Effector memory CD4-positive, alpha-beta T cell (primary cell): ENCODE results near the gene SCAP.

Source experiments
- DNase-seq, 3 donors: peaks; one replicate each; pipeline ENCODE4 v3.0.0-alpha.2; 2020
- H3K27ac ChIP-seq: 2 replicates; pipeline ENCODE4 v1.7.0; 2013; ENCODE audit warnings: mild to moderate bottlenecking, low read length, moderate library complexity; ENCODE audit not compliant: insufficient read depth, poor library complexity, severe bottlenecking
- H3K27me3 ChIP-seq: replicated peaks from 2 replicates; pipeline ENCODE4 v1.7.0; 2013; ENCODE audit warnings: mild to moderate bottlenecking, low read length; ENCODE audit not compliant: insufficient read depth, control insufficient read depth, poor library complexity, severe bottlenecking
- H3K36me3 ChIP-seq: 2 replicates; pipeline ENCODE4 v1.7.0; 2013; ENCODE audit warnings: mild to moderate bottlenecking, low read length, moderate library complexity; ENCODE audit not compliant: control insufficient read depth, insufficient read depth
- H3K4me1 ChIP-seq: 2 replicates; pipeline ENCODE4 v1.7.0; 2013; ENCODE audit warnings: low read length, mild to moderate bottlenecking; ENCODE audit not compliant: control insufficient read depth, insufficient read depth, poor library complexity, severe bottlenecking
- H3K4me3 ChIP-seq: 2 replicates; pipeline ENCODE4 v1.7.0; 2013; ENCODE audit warnings: low read length, low read depth, mild to moderate bottlenecking; ENCODE audit not compliant: insufficient read depth, poor library complexity, severe bottlenecking
- H3K9me3 ChIP-seq: 2 replicates; pipeline ENCODE4 v1.7.0; 2013; ENCODE audit warnings: mild to moderate bottlenecking, low read length, moderate library complexity; ENCODE audit not compliant: control insufficient read depth

The SCAP gene

DNA sequence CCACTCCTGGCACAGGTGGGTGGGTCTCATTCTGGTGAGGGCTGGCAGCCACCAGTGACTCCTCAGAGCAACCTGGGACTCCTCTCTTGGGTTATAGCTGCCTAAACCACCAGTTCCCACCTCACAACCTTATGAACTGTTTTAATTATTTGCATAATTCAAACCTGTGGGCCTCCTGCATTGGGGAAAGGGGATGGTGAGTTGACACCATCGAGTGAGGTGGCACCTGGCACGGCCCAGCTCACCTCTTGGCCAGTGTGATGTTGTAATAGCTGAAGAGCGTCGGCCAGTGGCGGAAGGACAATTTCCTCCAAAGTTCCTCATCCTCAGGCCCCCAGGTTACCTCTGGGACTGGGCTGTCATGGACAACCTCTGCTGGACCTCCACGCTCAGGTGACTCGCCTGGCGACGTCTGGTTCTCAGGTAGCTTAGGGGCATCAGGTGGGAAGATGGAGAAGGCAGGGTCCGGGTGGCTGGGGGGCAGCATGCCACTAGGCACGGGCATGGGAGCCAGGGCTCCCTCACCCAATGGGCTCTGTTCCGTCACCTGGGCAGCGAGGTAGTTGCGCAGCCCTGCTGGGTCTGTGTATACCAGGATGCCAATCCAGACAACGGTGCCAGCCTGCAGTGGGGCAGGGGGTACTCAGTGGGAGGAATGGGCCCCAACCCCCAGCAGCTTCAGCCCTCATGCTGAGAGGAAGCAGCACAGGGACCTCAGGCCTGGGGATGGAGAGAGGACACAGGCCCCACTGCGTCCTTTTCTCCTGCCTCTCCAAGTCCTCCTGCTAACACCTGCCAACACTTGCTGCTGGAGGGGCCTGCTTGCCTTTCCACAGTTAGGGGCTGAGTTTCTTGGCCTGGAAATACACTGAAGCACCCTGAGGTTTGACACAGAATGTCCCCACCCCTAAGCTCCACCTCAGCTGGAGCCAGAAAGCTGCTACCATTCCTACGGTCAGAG, 56.4 kb downstream of the SCAP start:
- Histone ChIP-seq H3K36me3 (peaks cover 51% of the 10 kb centered on the region), H3K27me3 (no peaks in the 10 kb centered on the region), H3K4me3 (no peak overlapping the region), H3K4me1 (peaks cover 11% of the 10 kb centered on the region), H3K27ac (no peak overlapping the region), H3K9me3 (no peaks in the 10 kb centered on the region)
- no peak for DNase-seq

DNA sequence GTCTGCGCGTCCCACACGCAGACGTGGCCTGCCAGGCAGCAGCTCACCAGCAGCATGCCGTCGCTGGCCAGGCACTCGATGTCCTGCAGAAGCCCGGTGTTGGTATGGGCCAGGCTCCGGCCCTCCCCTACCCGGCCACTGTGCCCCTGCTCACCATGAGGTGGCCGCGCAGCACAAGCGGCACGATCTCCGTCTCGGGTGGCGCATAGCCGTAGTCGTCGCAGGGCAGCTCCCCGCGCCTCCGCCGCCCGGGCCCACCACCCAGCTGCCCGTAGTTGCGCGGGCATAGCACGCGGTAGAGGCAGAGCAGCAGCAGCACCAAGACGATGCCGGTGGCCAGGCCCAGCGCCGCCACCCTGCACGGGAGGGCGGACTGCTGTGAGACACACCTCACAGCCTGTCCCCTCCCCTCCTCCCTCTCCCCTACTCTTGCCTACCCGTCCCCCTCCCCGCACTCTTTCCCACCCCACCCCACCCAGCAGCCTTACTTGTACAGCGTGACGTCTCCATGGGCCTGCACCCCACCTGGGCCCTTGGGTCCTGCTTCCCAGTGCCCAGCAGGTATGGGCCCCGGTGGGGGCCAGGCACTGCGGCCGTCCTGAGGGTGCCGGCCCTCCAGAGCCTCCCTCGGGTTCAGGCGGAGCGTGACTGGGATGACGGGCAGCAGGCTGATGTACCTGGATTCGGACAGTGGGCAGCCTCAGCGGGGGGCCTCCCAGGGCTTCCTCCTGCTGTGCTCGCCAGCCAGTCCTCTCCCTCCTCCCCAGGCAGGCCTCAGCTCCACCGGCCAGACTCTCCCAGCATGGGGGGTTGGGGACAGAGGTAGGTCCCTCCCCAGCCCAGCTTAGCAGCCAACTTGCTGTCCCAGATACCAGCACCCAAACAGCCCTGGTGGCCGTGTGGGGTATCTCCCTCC, 57.3 kb downstream of the SCAP start:
- H3K36me3 ChIP-seq: peaks cover 55% of the 10 kb centered on the region
- no peak for DNase-seq
- no peaks in the 10 kb centered on the region for H3K9me3 ChIP-seq
- no peak overlapping the region for H3K4me3 ChIP-seq
- peaks cover 11% of the 10 kb centered on the region for H3K4me1 ChIP-seq
- H3K27me3 ChIP-seq: no peaks in the 10 kb centered on the region
- no peak overlapping the region for H3K27ac ChIP-seq

DNA sequence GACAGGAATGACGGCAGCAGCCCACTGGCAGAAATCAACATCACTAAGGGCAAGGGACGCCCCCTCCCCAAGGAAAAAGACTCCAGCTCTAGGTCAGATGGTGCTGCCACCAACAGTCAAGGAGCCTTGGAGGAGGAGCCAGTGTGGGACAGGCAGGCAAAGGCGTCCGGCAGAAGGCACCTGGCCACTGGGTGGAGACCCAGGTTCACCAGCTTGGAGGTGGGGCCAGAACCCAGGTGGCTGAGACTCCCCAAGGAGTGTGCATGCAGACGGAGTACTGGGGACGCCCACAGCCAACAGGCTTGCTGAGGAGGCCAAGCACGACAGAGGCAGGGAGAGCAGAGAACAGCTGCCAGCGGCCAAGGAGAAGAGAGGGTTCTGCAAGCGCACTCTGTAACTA, 59.7 kb downstream of the SCAP start:
- H3K27me3 ChIP-seq: no peaks in the 10 kb centered on the region
- H3K9me3 ChIP-seq: no peaks in the 10 kb centered on the region
- peaks cover 78% of the 10 kb centered on the region for H3K36me3 ChIP-seq
- no peak overlapping the region for H3K27ac ChIP-seq
- DNase-seq: no peak
- no peak overlapping the region for H3K4me3 ChIP-seq
- peaks cover 3% of the 10 kb centered on the region for H3K4me1 ChIP-seq

DNA sequence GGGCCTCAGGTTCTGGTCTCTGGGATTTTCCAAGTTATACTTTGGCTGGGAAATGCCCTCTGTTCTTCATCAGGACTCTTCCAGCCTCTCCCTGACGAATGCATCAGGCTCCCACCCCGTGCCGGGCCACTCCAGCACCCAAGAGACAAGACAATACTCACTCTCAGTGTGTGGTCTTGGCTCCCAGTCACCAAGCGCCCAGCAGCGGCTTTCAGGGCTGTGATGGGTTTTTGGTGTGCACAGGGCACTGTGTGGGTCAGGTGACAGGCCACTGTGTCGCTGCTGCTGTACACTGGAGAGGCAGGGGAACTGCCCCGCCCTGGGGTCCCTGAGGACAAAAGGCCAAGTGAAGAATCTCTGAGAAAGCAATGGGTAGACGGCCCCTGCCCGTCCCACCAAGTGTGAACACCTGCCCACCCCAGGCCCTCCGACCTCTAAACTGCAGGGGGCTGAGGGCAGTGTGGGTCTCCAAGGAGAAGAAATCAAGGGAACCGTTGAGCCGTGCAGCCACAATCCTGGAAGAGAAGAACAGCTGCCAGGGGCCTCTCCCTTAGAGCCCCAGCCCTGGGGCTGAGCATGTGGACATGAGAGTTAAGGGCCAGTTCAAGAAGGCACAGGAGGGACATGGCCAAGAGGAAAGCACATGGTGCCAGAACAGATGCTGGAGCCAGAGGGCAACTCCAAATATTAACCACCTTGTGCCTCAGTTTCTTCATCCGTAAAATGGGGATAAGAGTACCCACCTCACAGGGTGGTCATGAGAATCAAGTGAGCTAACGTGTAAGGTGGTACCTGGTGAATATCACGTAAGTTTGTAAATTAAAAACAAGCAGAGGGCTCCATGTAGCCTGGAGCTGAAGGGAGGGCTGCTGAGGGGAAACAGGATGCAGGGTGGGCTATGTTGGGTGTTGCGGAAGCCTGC, 60.8 kb downstream of the SCAP start:
- no peak overlapping the region for H3K4me3 ChIP-seq
- H3K27ac ChIP-seq: no peak overlapping the region
- H3K9me3 ChIP-seq: no peaks in the 10 kb centered on the region
- no peaks in the 10 kb centered on the region for H3K27me3 ChIP-seq
- peaks cover 78% of the 10 kb centered on the region for H3K36me3 ChIP-seq
- no peaks in the 10 kb centered on the region for H3K4me1 ChIP-seq
- DNase-seq: no peak

DNA sequence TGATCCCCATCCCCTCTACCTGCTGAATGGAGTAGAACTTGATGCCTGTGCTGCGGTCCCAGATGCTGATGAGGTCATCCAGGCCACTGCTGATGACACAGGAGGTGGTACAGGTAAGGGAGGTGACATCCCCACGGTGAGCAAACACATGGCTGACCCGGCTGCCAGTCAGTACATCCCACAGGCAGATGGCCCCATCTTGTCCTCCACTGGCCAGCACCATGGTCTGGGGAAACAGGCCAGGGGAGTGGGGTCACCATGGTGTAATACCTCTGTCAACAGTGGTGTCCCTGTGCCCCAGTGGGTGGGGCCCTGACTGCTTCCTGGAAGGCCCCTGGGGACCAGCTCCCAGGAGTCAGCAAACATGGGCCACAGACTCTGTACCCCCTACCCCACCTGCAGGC, 61.6 kb downstream of the SCAP start:
- Histone ChIP-seq H3K27ac (no peak overlapping the region), H3K27me3 (no peaks in the 10 kb centered on the region), H3K4me3 (no peak overlapping the region), H3K36me3 (peaks cover 78% of the 10 kb centered on the region), H3K4me1 (no peaks in the 10 kb centered on the region), H3K9me3 (no peaks in the 10 kb centered on the region)
- no peak for DNase-seq

DNA sequence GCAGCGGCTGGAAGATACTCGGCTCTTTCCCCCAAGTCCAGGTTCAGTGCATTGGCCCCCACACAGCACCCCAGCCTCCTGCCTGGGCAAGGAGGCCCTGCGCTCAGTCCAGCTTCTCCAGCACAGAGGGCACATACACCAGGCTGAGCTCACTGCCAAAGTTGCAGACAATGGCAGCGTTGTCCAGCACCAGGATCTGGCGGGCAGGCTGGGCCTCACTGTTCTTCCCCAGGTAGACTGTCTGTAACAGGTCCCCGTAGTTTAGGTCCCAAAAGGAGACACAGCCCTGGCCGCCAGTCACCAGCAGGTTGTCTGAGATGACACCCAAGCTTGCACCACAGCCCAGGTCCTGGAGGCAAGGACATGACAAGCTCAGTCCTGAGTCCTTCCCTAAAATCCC, 62.0 kb downstream of the SCAP start:
- H3K9me3 ChIP-seq: no peaks in the 10 kb centered on the region
- H3K4me3 ChIP-seq: no peak overlapping the region
- DNase-seq: no peak
- H3K36me3 ChIP-seq: peaks cover 78% of the 10 kb centered on the region
- H3K4me1 ChIP-seq: no peaks in the 10 kb centered on the region
- no peak overlapping the region for H3K27ac ChIP-seq
- no peaks in the 10 kb centered on the region for H3K27me3 ChIP-seq

DNA sequence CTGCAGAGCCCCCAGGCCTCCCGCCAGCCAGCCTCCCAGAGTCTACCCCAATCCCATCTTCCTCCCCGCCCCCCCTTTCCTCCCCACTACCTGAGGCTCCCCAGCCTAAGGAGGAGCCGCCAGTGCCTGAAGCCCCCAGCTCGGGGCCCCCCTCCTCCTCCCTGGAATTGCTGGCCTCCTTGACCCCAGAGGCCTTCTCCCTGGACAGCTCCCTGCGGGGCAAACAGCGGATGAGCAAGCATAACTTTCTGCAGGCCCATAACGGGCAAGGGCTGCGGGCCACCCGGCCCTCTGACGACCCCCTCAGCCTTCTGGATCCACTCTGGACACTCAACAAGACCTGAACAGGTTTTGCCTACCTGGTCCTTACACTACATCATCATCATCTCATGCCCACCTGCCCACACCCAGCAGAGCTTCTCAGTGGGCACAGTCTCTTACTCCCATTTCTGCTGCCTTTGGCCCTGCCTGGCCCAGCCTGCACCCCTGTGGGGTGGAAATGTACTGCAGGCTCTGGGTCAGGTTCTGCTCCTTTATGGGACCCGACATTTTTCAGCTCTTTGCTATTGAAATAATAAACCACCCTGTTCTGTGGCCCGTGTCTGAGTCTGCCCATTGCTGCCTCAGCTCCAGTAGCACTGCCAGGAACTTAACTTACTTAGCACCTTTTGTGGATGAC, 62.8 kb downstream of the SCAP start:
- Histone ChIP-seq H3K9me3 (no peaks in the 10 kb centered on the region), H3K27ac (no peak overlapping the region), H3K4me3 (no peak overlapping the region), H3K27me3 (no peaks in the 10 kb centered on the region), H3K36me3 (peaks cover 84% of the 10 kb centered on the region), H3K4me1 (no peaks in the 10 kb centered on the region)
- no peak for DNase-seq

DNA sequence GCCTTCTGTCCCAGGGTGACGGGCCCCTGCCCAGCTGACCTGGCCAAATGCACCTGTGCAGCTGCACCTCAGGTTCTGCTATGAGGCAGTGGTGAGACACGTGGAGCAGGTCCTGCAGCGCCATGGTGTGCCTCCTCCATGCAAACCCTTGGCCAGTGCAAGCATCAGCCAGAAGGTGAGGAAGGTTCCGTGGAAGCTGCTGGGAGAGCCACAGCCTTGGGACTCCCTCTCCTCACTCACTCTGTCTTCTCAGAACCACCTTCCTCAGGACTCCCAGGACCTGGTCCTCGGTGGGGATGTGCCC, 63.3 kb downstream of the SCAP start:
- DNase-seq: no peak
- no peaks in the 10 kb centered on the region for H3K27me3 ChIP-seq
- no peak overlapping the region for H3K27ac ChIP-seq
- peaks cover 88% of the 10 kb centered on the region for H3K36me3 ChIP-seq
- no peaks in the 10 kb centered on the region for H3K9me3 ChIP-seq
- no peak overlapping the region for H3K4me3 ChIP-seq
- H3K4me1 ChIP-seq: no peaks in the 10 kb centered on the region

DNA sequence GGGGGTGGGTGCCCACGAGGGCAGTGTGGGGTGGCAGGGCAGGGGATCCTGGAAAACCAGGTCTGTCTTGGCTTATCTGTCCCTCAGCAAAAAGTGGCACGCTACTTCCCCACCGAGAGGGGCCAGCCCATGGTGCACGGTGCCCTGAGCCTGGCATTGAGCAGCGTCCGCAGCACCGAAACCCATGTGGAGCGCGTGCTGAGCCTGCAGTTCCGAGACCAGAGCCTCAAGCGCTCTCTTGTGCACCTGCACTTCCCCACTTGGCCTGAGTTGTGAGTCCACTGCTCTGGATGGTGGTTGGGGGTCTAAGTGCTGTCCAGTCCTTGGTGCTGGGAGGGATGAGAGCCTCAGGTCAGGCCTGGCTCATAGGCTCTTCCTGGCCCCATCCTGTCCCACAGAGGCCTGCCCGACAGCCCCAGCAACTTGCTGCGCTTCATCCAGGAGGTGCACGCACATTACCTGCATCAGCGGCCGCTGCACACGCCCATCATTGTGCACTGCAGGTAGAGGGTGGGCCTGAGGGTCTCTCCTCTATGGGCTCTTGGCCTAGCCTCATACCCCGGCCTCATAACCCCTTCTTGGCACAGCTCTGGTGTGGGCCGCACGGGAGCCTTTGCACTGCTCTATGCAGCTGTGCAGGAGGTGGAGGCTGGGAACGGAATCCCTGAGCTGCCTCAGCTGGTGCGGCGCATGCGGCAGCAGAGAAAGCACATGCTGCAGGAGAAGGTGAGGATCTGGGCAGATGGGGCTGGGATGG, 63.9 kb downstream of the SCAP start:
- Histone ChIP-seq H3K4me3 (no peak overlapping the region), H3K27ac (no peak overlapping the region), H3K27me3 (no peaks in the 10 kb centered on the region), H3K4me1 (no peaks in the 10 kb centered on the region), H3K36me3 (peaks cover 88% of the 10 kb centered on the region), H3K9me3 (no peaks in the 10 kb centered on the region)
- DNase-seq: no peak
